ENCODE data around the gene GJD3.

DNA sequence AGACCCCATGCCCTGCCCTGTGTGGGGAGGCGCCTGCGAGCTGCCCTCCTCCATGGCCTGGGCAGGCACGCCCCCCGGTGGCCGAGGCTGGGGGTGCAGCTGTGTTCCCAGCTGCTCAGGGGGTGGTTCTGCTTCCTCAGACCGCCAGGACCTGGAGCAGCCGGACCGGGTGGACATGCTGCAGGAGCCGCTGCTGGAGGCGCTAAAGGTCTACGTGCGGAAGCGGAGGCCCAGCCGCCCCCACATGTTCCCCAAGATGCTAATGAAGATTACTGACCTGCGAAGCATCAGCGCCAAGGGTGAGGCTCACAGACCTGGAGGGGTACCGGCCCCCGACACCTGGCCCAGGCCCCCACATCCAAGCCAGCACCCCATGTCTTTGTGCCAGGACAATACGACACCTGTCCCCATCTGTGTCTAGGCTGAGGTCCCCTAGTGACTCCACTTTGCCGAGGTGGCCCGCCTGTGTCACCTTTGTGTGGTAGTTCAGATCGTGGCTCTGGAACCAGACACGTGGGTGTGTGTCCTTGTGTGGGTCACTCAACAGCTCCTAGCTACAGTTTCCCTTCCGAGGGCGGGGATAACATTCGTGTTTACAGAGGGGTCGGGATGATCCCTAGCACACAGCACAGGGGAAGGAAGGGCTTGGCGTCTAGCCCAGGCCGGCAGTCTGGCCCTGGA lies 9.3 kb downstream of the GJD3 start:
- TF ChIP-seq POLR2A (IDR thresholded peaks at IDR 0.05; ENCODE audit: low read length) (no peak), GATA1 (IDR thresholded peaks at IDR 0.05; ENCODE audit: low read depth, low read length) (no peak)

Data from erythroblast (primary cell).